ENCODE data around the gene GBF1.

Gene GBF1

DNA sequence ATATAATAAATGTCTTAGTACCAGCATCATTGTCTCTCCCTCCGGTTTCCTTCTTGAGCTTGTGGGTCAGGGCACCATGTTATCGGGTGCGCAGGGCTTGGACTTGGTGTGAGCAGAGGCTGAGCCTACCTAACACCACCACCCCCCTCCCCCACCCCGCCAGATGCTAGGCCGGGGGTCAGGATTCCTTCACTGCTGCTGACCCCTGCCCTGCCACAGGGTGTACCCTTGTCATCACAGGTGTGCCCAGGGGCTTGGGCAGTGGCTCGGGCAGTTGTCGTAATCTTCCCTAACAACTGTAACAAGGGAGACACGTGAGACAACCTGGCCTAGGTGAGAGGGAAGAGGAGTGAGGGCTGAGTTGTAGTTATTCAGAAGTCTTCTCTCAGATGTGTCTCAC lies 137.5 kb downstream of the GBF1 start:
- no CpG with 5 or more reads among the region's 8 CpGs for WGBS, 2 donors (ENCODE audit: extremely low coverage in 2 of 2, insufficient read length in 2 of 2, insufficient replicate concordance in 1 of 2)
- no peak overlapping the region for H2BK15ac ChIP-seq (ENCODE audit: low read length)
- H3K9me3 ChIP-seq (replicated peaks in 1 of 2; ENCODE audit: control insufficient read depth in 2 of 2, insufficient read depth in 1 of 2, low read depth in 1 of 2, low read length in 2 of 2) = no peaks in the 10 kb centered on the region
- no peak overlapping the region for H3K27ac ChIP-seq (replicated peaks; ENCODE audit: low read length)
- no peak overlapping the region for H3K14ac ChIP-seq (ENCODE audit: low read length)
- no peak overlapping the region for H2AK5ac ChIP-seq (ENCODE audit: low read depth, low read length)
- no peak for DNase-seq (ENCODE audit: low spot score)
- peaks cover 0 to 2% (median 0%) of the 10 kb centered on the region in 3 experiments for H3K27me3 ChIP-seq (ENCODE audit: control insufficient read depth in 3 of 3, insufficient read depth in 3 of 3, low read depth in 1 of 3, low read length in 3 of 3)
- H3K79me1 ChIP-seq (ENCODE audit: low read depth, low read length) = no peaks in the 10 kb centered on the region
- no peak overlapping the region for H2BK120ac ChIP-seq (ENCODE audit: low read depth, low read length)
- H2BK5ac ChIP-seq (ENCODE audit: low read length) = no peak overlapping the region
- H2BK12ac ChIP-seq (ENCODE audit: low read length) = no peak overlapping the region
- H3K4me2 ChIP-seq (ENCODE audit: insufficient read depth, low read length, poor library complexity, severe bottlenecking) = no peak overlapping the region
- H4K91ac ChIP-seq (ENCODE audit: low read depth, low read length, poor library complexity) = no peak overlapping the region
- H4K8ac ChIP-seq (ENCODE audit: low read depth, low read length) = no peak overlapping the region
- H3K23ac ChIP-seq (ENCODE audit: low read depth, low read length, poor library complexity) = no peak overlapping the region
- no peak overlapping the region for H3K4ac ChIP-seq (ENCODE audit: low read length)
- no peaks in the 10 kb centered on the region for H3K4me1 ChIP-seq (ENCODE audit: control insufficient read depth in 2 of 2, insufficient read depth in 1 of 2, low read depth in 1 of 2, low read length in 2 of 2)
- H3K4me3 ChIP-seq (ENCODE audit: low read length in 2 of 2) = no peak overlapping the region
- no peak overlapping the region for H2AFZ ChIP-seq (ENCODE audit: low read length)
- no peak overlapping the region for H3K9ac ChIP-seq (ENCODE audit: low read depth, low read length, poor library complexity)
- H3K36me3 ChIP-seq (replicated peaks in 1 of 2; ENCODE audit: control insufficient read depth in 2 of 2, insufficient read depth in 2 of 2, low read length in 2 of 2) = peaks cover 29 to 50% of the 10 kb centered on the region in 2 donors
- no peak overlapping the region for H3K18ac ChIP-seq (ENCODE audit: low read length)

DNA sequence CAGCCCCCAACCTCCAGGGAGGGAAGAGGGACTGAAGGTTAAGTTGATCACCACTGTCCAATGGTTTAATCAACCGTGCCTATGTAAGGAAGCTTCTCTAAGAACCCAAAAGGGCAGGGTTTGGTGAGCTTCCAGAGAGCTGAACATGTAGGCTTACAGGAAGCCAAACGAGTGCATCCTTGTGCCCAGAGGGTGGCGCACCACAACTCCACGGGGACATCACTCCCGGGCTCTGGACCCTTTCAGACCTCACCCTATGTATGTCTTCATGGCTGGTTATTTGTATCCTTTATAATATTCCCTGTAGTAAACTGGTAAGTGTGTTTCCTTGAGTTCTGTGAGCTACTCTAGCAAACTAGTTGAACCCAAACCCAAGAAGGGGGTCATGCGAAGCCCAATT lies 138.7 kb downstream of the GBF1 start:
- no peaks in the 10 kb centered on the region for H3K79me1 ChIP-seq (ENCODE audit: low read depth, low read length)
- no CpG with 5 or more reads among the region's 6 CpGs for WGBS, 2 donors (ENCODE audit: extremely low coverage in 2 of 2, insufficient read length in 2 of 2, insufficient replicate concordance in 1 of 2)
- H4K91ac ChIP-seq (ENCODE audit: low read depth, low read length, poor library complexity) = no peak overlapping the region

DNA sequence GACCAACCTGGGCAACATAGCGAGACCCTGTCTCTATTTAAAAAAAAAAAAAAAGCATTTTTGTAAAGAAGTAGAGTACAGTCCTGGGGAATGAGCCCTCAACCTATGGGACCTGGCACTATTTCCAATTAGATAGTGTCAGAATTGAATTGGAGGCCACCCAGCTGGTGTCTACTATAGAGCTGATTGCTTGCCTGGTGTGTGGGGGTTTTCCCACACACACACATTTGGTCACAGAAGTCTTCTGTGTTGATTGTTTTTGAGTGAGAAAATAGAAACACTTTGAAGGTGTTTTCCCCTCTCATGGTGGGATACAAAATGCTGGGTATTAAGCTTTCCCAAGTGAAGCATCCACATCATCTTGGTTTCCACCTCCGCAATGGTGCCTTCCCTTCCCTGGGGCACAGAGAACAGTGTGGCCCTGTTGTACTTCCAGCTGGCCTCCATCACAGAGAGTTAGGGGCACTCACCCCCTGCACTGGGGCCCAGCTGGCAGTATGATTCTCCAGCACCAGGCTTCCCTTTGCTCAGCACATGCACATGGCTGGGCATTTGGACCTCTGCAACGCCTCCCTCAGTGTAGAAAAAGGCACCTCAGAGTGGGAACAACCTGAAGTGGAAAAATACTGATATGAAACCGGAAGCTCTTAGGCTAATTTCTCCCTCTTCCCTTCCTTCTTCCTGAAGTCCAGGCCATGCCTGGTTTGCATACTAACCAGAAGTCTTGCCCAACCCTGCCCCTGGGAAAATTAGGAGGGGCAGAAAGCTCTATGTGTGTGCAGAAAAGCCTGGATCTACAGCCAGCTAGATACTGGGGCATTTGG lies 139.5 kb downstream of the GBF1 start:
- Histone ChIP-seq H3K23ac (ENCODE audit: low read depth, low read length, poor library complexity) (no peak overlapping the region), H3K18ac (ENCODE audit: low read length) (no peak overlapping the region), H3K36me3 (replicated peaks in 1 of 2; ENCODE audit: control insufficient read depth in 2 of 2, insufficient read depth in 2 of 2, low read length in 2 of 2) (peaks cover 20 to 33% of the 10 kb centered on the region in 2 donors), H3K27ac (replicated peaks; ENCODE audit: low read length) (no peak overlapping the region), H3K9ac (ENCODE audit: low read depth, low read length, poor library complexity) (no peak overlapping the region), H2AFZ (ENCODE audit: low read length) (no peak overlapping the region), H3K9me3 (replicated peaks in 1 of 2; ENCODE audit: control insufficient read depth in 2 of 2, insufficient read depth in 1 of 2, low read depth in 1 of 2, low read length in 2 of 2) (no peaks in the 10 kb centered on the region), H3K4ac (ENCODE audit: low read length) (no peak overlapping the region), H3K79me1 (ENCODE audit: low read depth, low read length) (no peaks in the 10 kb centered on the region), H4K91ac (ENCODE audit: low read depth, low read length, poor library complexity) (no peak overlapping the region), H3K4me1 (ENCODE audit: control insufficient read depth in 2 of 2, insufficient read depth in 1 of 2, low read depth in 1 of 2, low read length in 2 of 2) (no peaks in the 10 kb centered on the region), H3K14ac (ENCODE audit: low read length) (no peak overlapping the region), H4K8ac (ENCODE audit: low read depth, low read length) (no peak overlapping the region), H2BK5ac (ENCODE audit: low read length) (no peak overlapping the region), H3K4me2 (ENCODE audit: insufficient read depth, low read length, poor library complexity, severe bottlenecking) (no peak overlapping the region), H2BK12ac (ENCODE audit: low read length) (no peak overlapping the region), H3K27me3 (ENCODE audit: control insufficient read depth in 3 of 3, insufficient read depth in 3 of 3, low read depth in 1 of 3, low read length in 3 of 3) (peaks cover 0 to 2% (median 0%) of the 10 kb centered on the region in 3 experiments), H2AK5ac (ENCODE audit: low read depth, low read length) (no peak overlapping the region), H3K4me3 (ENCODE audit: low read length in 2 of 2) (no peak overlapping the region), H2BK120ac (ENCODE audit: low read depth, low read length) (no peak overlapping the region), H2BK15ac (ENCODE audit: low read length) (no peak overlapping the region)
- no CpG with 5 or more reads among the region's 4 CpGs for WGBS, 2 donors (ENCODE audit: extremely low coverage in 2 of 2, insufficient read length in 2 of 2, insufficient replicate concordance in 1 of 2)
- DNase-seq (ENCODE audit: low spot score) = no peak

More for the DNA sequence above, 138.7 kb downstream of the GBF1 start:
- no peak overlapping the region for H2BK15ac ChIP-seq (ENCODE audit: low read length)
- no peak overlapping the region for H3K4me2 ChIP-seq (ENCODE audit: insufficient read depth, low read length, poor library complexity, severe bottlenecking)
- no peak for DNase-seq (ENCODE audit: low spot score)
- H3K27me3 ChIP-seq (ENCODE audit: control insufficient read depth in 3 of 3, insufficient read depth in 3 of 3, low read depth in 1 of 3, low read length in 3 of 3) = peaks cover 0 to 2% (median 0%) of the 10 kb centered on the region in 3 experiments
- H3K23ac ChIP-seq (ENCODE audit: low read depth, low read length, poor library complexity) = no peak overlapping the region
- no peak overlapping the region for H3K14ac ChIP-seq (ENCODE audit: low read length)
- no peak overlapping the region for H3K9ac ChIP-seq (ENCODE audit: low read depth, low read length, poor library complexity)
- no peak overlapping the region for H2BK5ac ChIP-seq (ENCODE audit: low read length)
- H3K27ac ChIP-seq (replicated peaks; ENCODE audit: low read length) = no peak overlapping the region
- H3K4ac ChIP-seq (ENCODE audit: low read length) = no peak overlapping the region
- H3K4me1 ChIP-seq (ENCODE audit: control insufficient read depth in 2 of 2, insufficient read depth in 1 of 2, low read depth in 1 of 2, low read length in 2 of 2) = no peaks in the 10 kb centered on the region
- no peak overlapping the region for H3K18ac ChIP-seq (ENCODE audit: low read length)
- no peak overlapping the region for H3K4me3 ChIP-seq (ENCODE audit: low read length in 2 of 2)
- H3K36me3 ChIP-seq (replicated peaks in 1 of 2; ENCODE audit: control insufficient read depth in 2 of 2, insufficient read depth in 2 of 2, low read length in 2 of 2) = peaks cover 27 to 40% of the 10 kb centered on the region in 2 donors
- H2AFZ ChIP-seq (ENCODE audit: low read length) = no peak overlapping the region
- no peak overlapping the region for H2AK5ac ChIP-seq (ENCODE audit: low read depth, low read length)
- H4K8ac ChIP-seq (ENCODE audit: low read depth, low read length) = no peak overlapping the region
- no peak overlapping the region for H2BK12ac ChIP-seq (ENCODE audit: low read length)
- no peaks in the 10 kb centered on the region for H3K9me3 ChIP-seq (replicated peaks in 1 of 2; ENCODE audit: control insufficient read depth in 2 of 2, insufficient read depth in 1 of 2, low read depth in 1 of 2, low read length in 2 of 2)
- no peak overlapping the region for H2BK120ac ChIP-seq (ENCODE audit: low read depth, low read length)

DNA sequence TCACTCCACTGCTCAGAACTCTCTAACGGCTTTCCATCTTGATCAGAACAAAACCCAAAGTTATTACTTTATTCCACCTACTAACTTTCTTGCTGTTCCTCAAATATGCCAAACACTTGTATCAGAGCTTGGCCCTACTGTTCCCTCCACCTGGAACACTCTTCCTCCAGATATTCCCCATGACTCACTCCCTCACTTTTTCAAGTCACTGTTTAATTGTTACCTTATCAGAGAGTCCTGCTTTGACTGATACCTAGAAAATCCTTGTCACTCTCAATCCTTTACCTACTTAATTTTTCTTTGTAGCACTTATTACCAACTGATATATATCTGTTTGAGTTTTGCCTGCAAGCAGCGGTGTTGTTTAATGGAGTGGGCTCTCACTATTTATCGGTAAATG lies 144.6 kb downstream of the GBF1 start:
- WGBS, 2 donors (ENCODE audit: extremely low coverage in 2 of 2, insufficient read length in 2 of 2, insufficient replicate concordance in 1 of 2) = no CpG with 5 or more reads among the region's 3 CpGs
- Histone ChIP-seq H3K27ac (replicated peaks; ENCODE audit: low read length) (no peak overlapping the region), H2BK5ac (ENCODE audit: low read length) (no peak overlapping the region), H2BK12ac (ENCODE audit: low read length) (no peak overlapping the region), H2AK5ac (ENCODE audit: low read depth, low read length) (no peak overlapping the region), H3K4me1 (ENCODE audit: control insufficient read depth in 2 of 2, insufficient read depth in 1 of 2, low read depth in 1 of 2, low read length in 2 of 2) (peaks cover 6 to 8% of the 10 kb centered on the region in 2 donors), H3K18ac (ENCODE audit: low read length) (no peak overlapping the region), H2BK15ac (ENCODE audit: low read length) (no peak overlapping the region), H2AFZ (ENCODE audit: low read length) (no peak overlapping the region), H4K91ac (ENCODE audit: low read depth, low read length, poor library complexity) (no peak overlapping the region), H3K23ac (ENCODE audit: low read depth, low read length, poor library complexity) (no peak overlapping the region), H4K8ac (ENCODE audit: low read depth, low read length) (no peak overlapping the region), H3K9me3 (replicated peaks in 1 of 2; ENCODE audit: control insufficient read depth in 2 of 2, insufficient read depth in 1 of 2, low read depth in 1 of 2, low read length in 2 of 2) (no peaks in the 10 kb centered on the region), H3K4me3 (ENCODE audit: low read length in 2 of 2) (no peak overlapping the region), H2BK120ac (ENCODE audit: low read depth, low read length) (no peak overlapping the region), H3K79me1 (ENCODE audit: low read depth, low read length) (no peaks in the 10 kb centered on the region), H3K9ac (ENCODE audit: low read depth, low read length, poor library complexity) (no peak overlapping the region), H3K36me3 (replicated peaks in 1 of 2; ENCODE audit: control insufficient read depth in 2 of 2, insufficient read depth in 2 of 2, low read length in 2 of 2) (no peaks in the 10 kb centered on the region), H3K27me3 (ENCODE audit: control insufficient read depth in 3 of 3, insufficient read depth in 3 of 3, low read depth in 1 of 3, low read length in 3 of 3) (peaks cover 0 to 28% (median 18%) of the 10 kb centered on the region in 3 experiments), H3K14ac (ENCODE audit: low read length) (no peak overlapping the region), H3K4ac (ENCODE audit: low read length) (no peak overlapping the region), H3K4me2 (ENCODE audit: insufficient read depth, low read length, poor library complexity, severe bottlenecking) (no peak overlapping the region)
- DNase-seq (ENCODE audit: low spot score) = no peak
